Glutamatergic neuron (in vitro differentiated cells): ENCODE measurements around the gene TRUB1. TPM values are rescaled to one million over a fixed set of nuclear protein-coding genes. Genes with fewer than 3 reads are reported as not detected.

Experiments
- DNase-seq: peaks from one replicate; pipeline ENCODE4 v3.0.0; 2022
- H3K27ac Mint-ChIP-seq: one replicate; pipeline ENCODE4 v1.8.0; 2020; ENCODE audit warnings: mild to moderate bottlenecking, mixed read lengths, inconsistent platforms; ENCODE audit not compliant: unreplicated experiment
- H3K27me3 Mint-ChIP-seq: one replicate; pipeline ENCODE4 v1.8.0; 2020; ENCODE audit warnings: mild to moderate bottlenecking, moderate library complexity, mixed read lengths, inconsistent platforms; ENCODE audit not compliant: unreplicated experiment
- H3K36me3 Mint-ChIP-seq: one replicate; pipeline ENCODE4 v1.8.0; 2020; ENCODE audit warnings: mild to moderate bottlenecking, mixed read lengths, inconsistent platforms; ENCODE audit not compliant: unreplicated experiment
- H3K4me1 Mint-ChIP-seq: one replicate; pipeline ENCODE4 v1.8.0; 2020; ENCODE audit warnings: mild to moderate bottlenecking, low read depth, mixed read lengths, inconsistent platforms; ENCODE audit not compliant: unreplicated experiment
- H3K4me3 Mint-ChIP-seq: one replicate; pipeline ENCODE4 v1.8.0; 2020; ENCODE audit warnings: mild to moderate bottlenecking, mixed read lengths, inconsistent platforms; ENCODE audit not compliant: unreplicated experiment
- H3K9me3 Mint-ChIP-seq: one replicate; pipeline ENCODE4 v1.8.0; 2020; ENCODE audit warnings: mild to moderate bottlenecking, moderate library complexity, mixed read lengths, inconsistent platforms; ENCODE audit not compliant: unreplicated experiment
- total RNA-seq: library from RNA; stranded (reverse); fragmentation: NEBNext Ultra II Directional; extraction: Animal tissue kit (Norgen Biotek cat#: 25700); gene quantifications from one replicate; pipeline ENCODE4 v1.2.1, GENCODE V29; 2021; ENCODE audit not compliant: unreplicated experiment
- TF ChIP-seq, protein P1 (sequence below): fragments of 200-600 bp; sonication (generic); IDR thresholded peaks from one replicate; pipeline ENCODE4 v1.5.0; 2021; ENCODE audit not compliant: partially characterized antibody, unreplicated experiment

The TRUB1 gene
- total RNA-seq, 1 donor from 2014 or later = 32.8 TPM

- TF ChIP-seq, protein P1, sequence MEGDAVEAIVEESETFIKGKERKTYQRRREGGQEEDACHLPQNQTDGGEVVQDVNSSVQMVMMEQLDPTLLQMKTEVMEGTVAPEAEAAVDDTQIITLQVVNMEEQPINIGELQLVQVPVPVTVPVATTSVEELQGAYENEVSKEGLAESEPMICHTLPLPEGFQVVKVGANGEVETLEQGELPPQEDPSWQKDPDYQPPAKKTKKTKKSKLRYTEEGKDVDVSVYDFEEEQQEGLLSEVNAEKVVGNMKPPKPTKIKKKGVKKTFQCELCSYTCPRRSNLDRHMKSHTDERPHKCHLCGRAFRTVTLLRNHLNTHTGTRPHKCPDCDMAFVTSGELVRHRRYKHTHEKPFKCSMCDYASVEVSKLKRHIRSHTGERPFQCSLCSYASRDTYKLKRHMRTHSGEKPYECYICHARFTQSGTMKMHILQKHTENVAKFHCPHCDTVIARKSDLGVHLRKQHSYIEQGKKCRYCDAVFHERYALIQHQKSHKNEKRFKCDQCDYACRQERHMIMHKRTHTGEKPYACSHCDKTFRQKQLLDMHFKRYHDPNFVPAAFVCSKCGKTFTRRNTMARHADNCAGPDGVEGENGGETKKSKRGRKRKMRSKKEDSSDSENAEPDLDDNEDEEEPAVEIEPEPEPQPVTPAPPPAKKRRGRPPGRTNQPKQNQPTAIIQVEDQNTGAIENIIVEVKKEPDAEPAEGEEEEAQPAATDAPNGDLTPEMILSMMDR = no peak
- H3K27ac Mint-ChIP-seq = no peak overlapping the region
Observed at GRCh38 chr10:115001506-115002381, 63.7 kb downstream of the TRUB1 start.

DNA sequence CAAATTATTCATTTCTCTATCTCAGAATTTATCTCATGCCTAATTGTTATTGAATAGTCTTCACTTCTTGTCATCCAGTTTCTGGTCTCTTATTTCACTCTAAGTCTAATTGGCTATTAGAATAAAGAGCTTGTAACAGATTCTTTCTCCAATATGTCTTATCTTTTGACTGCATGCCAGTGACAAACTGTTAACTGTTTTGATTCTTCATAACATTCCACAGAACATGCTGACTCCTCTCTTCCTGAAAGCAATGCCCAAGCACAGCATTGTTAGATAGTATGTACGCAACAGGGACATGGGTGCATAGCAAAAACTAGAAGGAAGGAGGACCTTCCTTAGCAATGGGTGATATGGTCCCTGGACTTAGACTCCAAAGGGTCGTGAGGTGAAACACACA is 65.4 kb downstream of the TRUB1 start:
- TF ChIP-seq, protein P1 = no peak
- H3K27me3 Mint-ChIP-seq = no peaks in the 10 kb centered on the region
- peaks cover 2% of the 10 kb centered on the region for H3K9me3 Mint-ChIP-seq
- no peak overlapping the region for H3K27ac Mint-ChIP-seq
- H3K36me3 Mint-ChIP-seq = no peaks in the 10 kb centered on the region
- no peak for DNase-seq
- no peak overlapping the region for H3K4me3 Mint-ChIP-seq
- H3K4me1 Mint-ChIP-seq = no peaks in the 10 kb centered on the region

More at GRCh38 chr10:115001506-115002381, 63.7 kb downstream of the TRUB1 start:
- no peaks in the 10 kb centered on the region for H3K36me3 Mint-ChIP-seq
- no peaks in the 10 kb centered on the region for H3K27me3 Mint-ChIP-seq
- H3K4me1 Mint-ChIP-seq = no peaks in the 10 kb centered on the region
- peaks cover 2% of the 10 kb centered on the region for H3K9me3 Mint-ChIP-seq
- no peak overlapping the region for H3K4me3 Mint-ChIP-seq
- no peak for DNase-seq

DNA sequence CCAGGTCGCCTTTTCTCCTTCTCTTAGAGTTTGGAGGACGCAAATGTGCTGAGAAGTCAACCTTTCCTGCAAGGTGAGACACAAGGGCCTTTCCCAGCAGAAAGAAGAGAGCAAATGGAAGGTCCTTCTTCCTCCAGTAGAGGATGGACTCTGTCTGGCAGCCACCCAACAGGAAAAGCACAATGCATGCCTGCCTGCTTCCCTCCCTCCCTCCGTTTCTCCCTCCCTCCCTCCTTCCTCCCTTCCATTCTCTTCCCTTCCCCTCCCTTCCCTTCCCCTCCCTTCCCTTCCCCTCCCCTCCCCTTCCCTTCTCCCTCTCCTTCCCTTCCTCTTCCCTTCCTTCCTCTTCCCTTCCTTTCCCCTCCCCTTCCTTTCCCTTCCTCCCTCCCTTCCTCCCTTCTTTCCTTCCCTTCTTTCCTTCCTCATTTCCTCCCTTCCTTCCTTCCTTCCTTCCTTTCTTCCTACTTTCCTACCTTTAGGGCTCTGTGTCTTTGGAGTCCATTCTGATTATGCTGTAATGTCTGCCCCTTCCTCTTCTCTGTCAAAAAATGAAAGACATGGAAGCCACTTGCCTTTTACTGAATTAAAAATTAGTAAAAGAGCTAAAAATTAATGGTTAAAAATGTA is 66.4 kb downstream of the TRUB1 start:
- H3K9me3 Mint-ChIP-seq = peaks cover 2% of the 10 kb centered on the region
- no peak overlapping the region for H3K4me3 Mint-ChIP-seq
- H3K36me3 Mint-ChIP-seq = no peaks in the 10 kb centered on the region
- DNase-seq = no peak
- H3K4me1 Mint-ChIP-seq = no peaks in the 10 kb centered on the region
- H3K27me3 Mint-ChIP-seq = no peaks in the 10 kb centered on the region
- no peak overlapping the region for H3K27ac Mint-ChIP-seq
- TF ChIP-seq, protein P1 = no peak

DNA sequence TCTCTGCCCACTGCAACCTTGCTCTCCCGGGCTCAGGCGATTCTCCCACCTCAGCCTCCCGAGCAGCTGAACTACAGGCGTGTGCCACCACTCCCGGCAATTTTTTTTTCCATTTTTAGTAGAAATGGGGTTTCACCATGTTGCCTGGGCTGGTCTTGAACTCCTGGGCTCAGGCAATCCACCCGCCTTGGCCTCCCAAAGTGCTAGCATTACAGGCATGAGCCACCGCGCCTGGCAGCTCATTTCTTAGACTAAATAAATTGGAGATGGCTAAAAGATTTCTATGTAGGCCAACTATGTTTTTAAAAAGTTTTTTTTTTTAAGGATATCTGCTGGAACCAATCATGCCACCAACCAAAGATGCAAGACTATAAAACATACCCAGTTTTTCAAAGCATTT is 67.8 kb downstream of the TRUB1 start:
- Mint-ChIP-seq H3K9me3 (peaks cover 2% of the 10 kb centered on the region), H3K4me3 (no peak overlapping the region)
- TF ChIP-seq, protein P1 = no peak

More for the DNA sequence above, 67.8 kb downstream of the TRUB1 start:
- no peaks in the 10 kb centered on the region for H3K4me1 Mint-ChIP-seq
- no peak for DNase-seq
- H3K36me3 Mint-ChIP-seq = no peaks in the 10 kb centered on the region
- no peak overlapping the region for H3K27ac Mint-ChIP-seq
- H3K27me3 Mint-ChIP-seq = no peaks in the 10 kb centered on the region
